Liver (tissue), 3 donors: ENCODE data around the gene INSIG2.

ENCODE experiments used
- ATF3 ChIP-seq: IDR thresholded peaks from 2 replicates; pipeline ENCODE4 v1.6.1; 2016; ENCODE audit warnings: antibody characterized with exemption
- CTCF ChIP-seq: fragments of 150-350 bp; IDR thresholded peaks from 2 replicates; pipeline ENCODE4 v1.5.1; 2017; ENCODE audit warnings: improper control_type of control experiment, low read depth, low read length; ENCODE audit not compliant: missing input control
- EGR1 ChIP-seq, 2 donors: IDR thresholded peaks; 2 replicates each; pipeline ENCODE4 v1.6.1; 2016 to 2018; ENCODE audit warnings: antibody characterized with exemption in 2 of 2, low read depth in 2 of 2
- FOXA1 ChIP-seq: IDR thresholded peaks from 2 replicates; pipeline ENCODE4 v1.6.1; 2016; ENCODE audit warnings: antibody characterized with exemption
- GABPA ChIP-seq, 2 donors: IDR thresholded peaks in 1 of 2; conservative IDR thresholded peaks in 1 of 2; 2 replicates each; pipeline ENCODE4 v1.6.1; 2016; ENCODE audit warnings: antibody characterized with exemption in 2 of 2, mild to moderate bottlenecking in 1 of 2, moderate library complexity in 1 of 2
- HNF4A ChIP-seq, 2 donors: conservative IDR thresholded peaks; 2 replicates each; pipeline ENCODE4 v1.6.1; 2016; ENCODE audit warnings: antibody characterized with exemption in 2 of 2, mild to moderate bottlenecking in 2 of 2
- JUND ChIP-seq, 2 donors: IDR thresholded peaks; 2 replicates each; pipeline ENCODE4 v1.6.1; 2016; ENCODE audit warnings: antibody characterized with exemption in 2 of 2
- MAX ChIP-seq: IDR thresholded peaks from 2 replicates; pipeline ENCODE4 v1.6.1; 2016; ENCODE audit warnings: antibody characterized with exemption
- NR2F2 ChIP-seq: IDR thresholded peaks from 2 replicates; pipeline ENCODE4 v1.6.1; 2016; ENCODE audit warnings: antibody characterized with exemption
- RAD21 ChIP-seq, 2 donors: IDR thresholded peaks; 2 replicates each; pipeline ENCODE4 v1.6.1; 2016; ENCODE audit warnings: antibody characterized with exemption in 2 of 2, mild to moderate bottlenecking in 2 of 2
- REST ChIP-seq: IDR thresholded peaks from 2 replicates; pipeline ENCODE4 v1.6.1; 2016; ENCODE audit warnings: antibody characterized with exemption, mild to moderate bottlenecking
- SP1 ChIP-seq: IDR thresholded peaks from 2 replicates; pipeline ENCODE4 v1.6.1; 2018; ENCODE audit warnings: antibody characterized with exemption, mild to moderate bottlenecking
- TAF1 ChIP-seq: conservative IDR thresholded peaks from 2 replicates; pipeline ENCODE4 v1.6.1; 2016; ENCODE audit warnings: antibody characterized with exemption, mild to moderate bottlenecking
- YY1 ChIP-seq: IDR thresholded peaks from 2 replicates; pipeline ENCODE4 v1.6.1; 2016; ENCODE audit warnings: antibody characterized with exemption, mild to moderate bottlenecking
- donor health status: healthy.
- donor health status: healthy.

- TF ChIP-seq CTCF: no peak
- no peak for TF ChIP-seq JUND (IDR thresholded peaks at IDR 0.05)
- TF ChIP-seq YY1: no peak
- TF ChIP-seq ATF3: no peak
- no peak for TF ChIP-seq MAX
- TF ChIP-seq FOXA1: no peak
- no peak for TF ChIP-seq REST
- no peak for TF ChIP-seq TAF1
- no peak for TF ChIP-seq SP1
- no peak for TF ChIP-seq HNF4A (conservative IDR thresholded peaks at IDR 0.05)
- TF ChIP-seq RAD21 (IDR thresholded peaks at IDR 0.05): no peak
- TF ChIP-seq EGR1 (IDR thresholded peaks at IDR 0.05; ENCODE audit: low read depth in 2 of 2): no peak
- TF ChIP-seq GABPA (IDR thresholded peaks at IDR 0.05 in 1 of 2, conservative IDR thresholded peaks at IDR 0.05 in 1 of 2): no peak
- TF ChIP-seq NR2F2: no peak
These were observed 43.0 kb upstream of the INSIG2 start for GRCh38 chr2:118045286-118045685.
